Measurements from ENCODE around the gene GOLGA1. TPM values are rescaled to one million over a fixed set of nuclear protein-coding genes. Genes with fewer than 3 reads are reported as not detected.
"Not testable (repeated sequence)": the region's sequence is repeated elsewhere in the genome, so short reads cannot be mapped to it uniquely, and the experiment has no call there.

GOLGA1 gene
- total RNA-seq, 1 donor from 2014 or later = 11.3 TPM

- no peak for DNase-seq (ENCODE audit: low read depth, low spot score)
Measured at GRCh38 chr9:124939944-124940343, 939 bp downstream of the GOLGA1 start.

GRCh38 chr9:124934290-124934689 lies 6.6 kb downstream of the GOLGA1 start:
- peak; percentile 41 for DNase-seq (ENCODE audit: low read depth, low spot score)

- DNase-seq (ENCODE audit: low read depth, low spot score) = no peak
Measured at GRCh38 chr9:124932333-124932732, 8.6 kb downstream of the GOLGA1 start.

- no peak for DNase-seq (ENCODE audit: low read depth, low spot score)
Measured at GRCh38 chr9:124929464-124929863, 11.4 kb downstream of the GOLGA1 start.

- no peak for DNase-seq (ENCODE audit: low read depth, low spot score)
Measured at GRCh38 chr9:124928116-124928515, 12.8 kb downstream of the GOLGA1 start.

- DNase-seq (ENCODE audit: low read depth, low spot score) = not testable (repeated sequence)
Measured at GRCh38 chr9:124920394-124920793, 20.5 kb downstream of the GOLGA1 start.

- DNase-seq (ENCODE audit: low read depth, low spot score) = no peak
Measured at GRCh38 chr9:124914753-124915405, 26.0 kb downstream of the GOLGA1 start.

GRCh38 chr9:124913378-124913777 lies 27.5 kb downstream of the GOLGA1 start:
- DNase-seq (ENCODE audit: low read depth, low spot score) = no peak

GRCh38 chr9:124911766-124912165 lies 29.1 kb downstream of the GOLGA1 start:
- no peak for DNase-seq (ENCODE audit: low read depth, low spot score)

GRCh38 chr9:124908098-124908497 lies 32.8 kb downstream of the GOLGA1 start:
- no peak for DNase-seq (ENCODE audit: low read depth, low spot score)

- peak; percentile 13 for DNase-seq (ENCODE audit: low read depth, low spot score)
Measured at GRCh38 chr9:124906966-124907365, 33.9 kb downstream of the GOLGA1 start.

- DNase-seq (ENCODE audit: low read depth, low spot score) = no peak
Measured at GRCh38 chr9:124899845-124900244, 41.0 kb downstream of the GOLGA1 start.

GRCh38 chr9:124897570-124898460 lies 43.1 kb downstream of the GOLGA1 start:
- DNase-seq (ENCODE audit: low read depth, low spot score) = no peak

- no peak for DNase-seq (ENCODE audit: low read depth, low spot score)
Measured at GRCh38 chr9:124894741-124895170, 46.1 kb downstream of the GOLGA1 start.

GRCh38 chr9:124894035-124894740 lies 46.7 kb downstream of the GOLGA1 start:
- DNase-seq (ENCODE audit: low read depth, low spot score) = no peak

GRCh38 chr9:124890179-124890578 lies 50.7 kb downstream of the GOLGA1 start:
- no peak for DNase-seq (ENCODE audit: low read depth, low spot score)

GRCh38 chr9:124889006-124889405 lies 51.9 kb downstream of the GOLGA1 start:
- no peak for DNase-seq (ENCODE audit: low read depth, low spot score)

GRCh38 chr9:124887832-124888231 lies 53.1 kb downstream of the GOLGA1 start:
- no peak for DNase-seq (ENCODE audit: low read depth, low spot score)

- no peak for DNase-seq (ENCODE audit: low read depth, low spot score)
Measured at GRCh38 chr9:124886866-124887492, 53.9 kb downstream of the GOLGA1 start.

- no peak for DNase-seq (ENCODE audit: low read depth, low spot score)
Measured at GRCh38 chr9:124886461-124886860, 54.4 kb downstream of the GOLGA1 start.

GRCh38 chr9:124885551-124885950 lies 55.3 kb downstream of the GOLGA1 start:
- no peak for DNase-seq (ENCODE audit: low read depth, low spot score)

- DNase-seq (ENCODE audit: low read depth, low spot score) = no peak
Measured at GRCh38 chr9:124884376-124884775, 56.5 kb downstream of the GOLGA1 start.
